ENCODE data around the gene AMDHD2.
"Not testable (repeated sequence)": the region's sequence is repeated elsewhere in the genome, so short reads cannot be mapped to it uniquely, and the experiment has no call there.

Gene AMDHD2

GRCh38 chr16:2527784-2528100 is 7.6 kb downstream of the AMDHD2 start:
- H3K4me3 ChIP-seq (ENCODE audit: low read length) = no peak overlapping the region
- no peak for TF ChIP-seq ZNF274 (IDR thresholded peaks at IDR 0.05; ENCODE audit: low read depth, low read length)

GRCh38 chr16:2528161-2529060 is 8.2 kb downstream of the AMDHD2 start:
- TF ChIP-seq ZNF274 (IDR thresholded peaks at IDR 0.05; ENCODE audit: low read depth, low read length) = no peak
- no peak overlapping the region for H3K4me3 ChIP-seq (ENCODE audit: low read length)

GRCh38 chr16:2529061-2529931 is 9.1 kb downstream of the AMDHD2 start:
- no peak overlapping the region for H3K4me3 ChIP-seq (ENCODE audit: low read length)
- no peak for TF ChIP-seq ZNF274 (IDR thresholded peaks at IDR 0.05; ENCODE audit: low read depth, low read length)

- H3K4me3 ChIP-seq (ENCODE audit: low read length) = no peak overlapping the region
- no peak for TF ChIP-seq ZNF274 (IDR thresholded peaks at IDR 0.05; ENCODE audit: low read depth, low read length)
Observed at GRCh38 chr16:2529961-2530628, 9.9 kb downstream of the AMDHD2 start.

GRCh38 chr16:2530629-2531318 is 10.6 kb downstream of the AMDHD2 start:
- no peak overlapping the region for H3K4me3 ChIP-seq (ENCODE audit: low read length)
- TF ChIP-seq ZNF274 (IDR thresholded peaks at IDR 0.05; ENCODE audit: low read depth, low read length) = no peak

- H3K4me3 ChIP-seq (ENCODE audit: low read length) = peak within 1 kb of the TSS; percentile 55
- no peak for TF ChIP-seq ZNF274 (IDR thresholded peaks at IDR 0.05; ENCODE audit: low read depth, low read length)
Observed at GRCh38 chr16:2531371-2531695, 11.2 kb downstream of the AMDHD2 start, which contains the start of gene CEMP1. Gene CEMP1 (minus strand): TSS chr16:2531408. CDS start chr16:2531073, 335 bp downstream.

- no peak for TF ChIP-seq ZNF274 (IDR thresholded peaks at IDR 0.05; ENCODE audit: low read depth, low read length)
- peak overlapping the region; percentile 55 for H3K4me3 ChIP-seq (ENCODE audit: low read length)
Observed at GRCh38 chr16:2531696-2532493, 11.7 kb downstream of the AMDHD2 start.

GRCh38 chr16:2532494-2533141 is 12.4 kb downstream of the AMDHD2 start:
- no peak for TF ChIP-seq ZNF274 (IDR thresholded peaks at IDR 0.05; ENCODE audit: low read depth, low read length)
- peak overlapping the region; percentile 55 for H3K4me3 ChIP-seq (ENCODE audit: low read length)

- peak overlapping the region; percentile 55; the same call in 1 of the 2 replicates for H3K4me3 ChIP-seq (ENCODE audit: low read length)
Observed at GRCh38 chr16:2533142-2533755, 13.1 kb downstream of the AMDHD2 start.

GRCh38 chr16:2533912-2534311 is 13.7 kb downstream of the AMDHD2 start:
- H3K4me3 ChIP-seq (ENCODE audit: low read length) = no peak overlapping the region
- no peak for TF ChIP-seq ZNF274 (IDR thresholded peaks at IDR 0.05; ENCODE audit: low read depth, low read length)

GRCh38 chr16:2534335-2534734 is 14.2 kb downstream of the AMDHD2 start:
- not testable (repeated sequence) for H3K4me3 ChIP-seq (ENCODE audit: low read length)

- TF ChIP-seq ZNF274 (IDR thresholded peaks at IDR 0.05; ENCODE audit: low read depth, low read length) = no peak
- no peak overlapping the region for H3K4me3 ChIP-seq (ENCODE audit: low read length)
Observed at GRCh38 chr16:2535625-2536013, 15.4 kb downstream of the AMDHD2 start.
